HCT116 (cell line): ENCODE data around the gene TMTC4. TPM values are rescaled to one million over a fixed set of nuclear protein-coding genes. Genes with fewer than 3 reads are reported as not detected.

ENCODE experiments used
- ATAC-seq: fragments of 200-7000 bp; cut with Tn5 transposase; 2 replicates; pipeline ENCODE4 v1.9.1; 2020; ENCODE audit warnings: mild to moderate bottlenecking, moderate library complexity
- BruUV-seq: library from RNA; stranded (reverse); fragments of 400-500 nt; replicated peaks from 2 replicates; lab custom pipeline; 2021; lab: Mats Ljungman, UMichigan
- CTCF ChIA-PET: fragments of 300-600 bp; sonication (Branson Sonifier 250); formaldehyde crosslinking; loops from one replicate; lab custom pipeline; 2021; ENCODE audit warnings: antibody characterized with exemption; lab: Charles Lee
- POLR2A ChIA-PET: fragments of 300-600, 350-600 bp; sonication (Branson Sonifier 250); formaldehyde crosslinking; loops from one replicate; lab custom pipeline; 2021; ENCODE audit warnings: antibody characterized with exemption; lab: Charles Lee
- RAD21 ChIA-PET, 2 experiments: fragments of 300-600 bp; sonication (Branson Sonifier 250); formaldehyde crosslinking; loops; one replicate each; lab custom pipeline; 2023; ENCODE audit warnings: low total read pairs in 2 of 2; ENCODE audit not compliant: uncharacterized antibody in 2 of 2, unreplicated experiment in 2 of 2, low non-redundant PET in 1 of 2; lab: Charles Lee
- DNase-seq: peaks from one replicate; pipeline ENCODE4 v3.0.0-alpha.2; 2010; ENCODE audit warnings: low read depth, low spot score
- H2AFZ ChIP-seq: fragments of 200-600 bp; shearing (Covaris generic), sonication (generic); 2 replicates; pipeline ENCODE4 v1.6.1; 2017; ENCODE audit warnings: low read depth, mixed run types, mixed read lengths, antibody characterized with exemption, low read length; ENCODE audit not compliant: poor library complexity, severe bottlenecking
- H3K27ac ChIP-seq: 2 replicates; pipeline ENCODE4 v1.5.1; 2012; ENCODE audit warnings: low read depth, low read length
- H3K27me3 ChIP-seq: fragments of 200-600 bp; sonication (generic); 2 replicates; pipeline ENCODE4 v1.6.1; 2016; ENCODE audit warnings: mixed run types, low read length, mixed read lengths; ENCODE audit not compliant: insufficient read depth
- H3K36me3 ChIP-seq, 2 experiments: fragments of 200-500 bp in 1 of 2; fragments of 200-600 bp in 1 of 2; sonication (Bioruptor generic) in 1 of 2; sonication (generic) in 1 of 2; 2 replicates each; pipeline versions ENCODE4 v1.5.1 to v1.6.1; 2014 to 2016; ENCODE audit warnings: low read length in 2 of 2, inconsistent platforms in 1 of 2, mixed read lengths in 1 of 2, mixed run types in 1 of 2; ENCODE audit not compliant: insufficient read depth in 2 of 2, control insufficient read depth in 1 of 2
- H3K4me1 ChIP-seq, 2 experiments: fragments of 200-600 bp in 1 of 2; sonication (generic) in 1 of 2; 2 replicates each; pipeline versions ENCODE4 v1.5.1 to v1.6.1; 2012 to 2017; ENCODE audit warnings: low read length in 2 of 2, inconsistent platforms in 1 of 2, mild to moderate bottlenecking in 1 of 2, mixed read lengths in 1 of 2, mixed run types in 1 of 2, moderate library complexity in 1 of 2; ENCODE audit not compliant: insufficient read depth in 2 of 2, control insufficient read depth in 1 of 2
- H3K4me2 ChIP-seq: fragments of 200-600 bp; sonication (generic); 2 replicates; pipeline ENCODE4 v1.6.1; 2017; ENCODE audit warnings: mixed run types, low read length, mixed read lengths
- H3K4me3 ChIP-seq, 2 experiments: fragments of 200-600 bp in 1 of 2; sonication (generic) in 1 of 2; replicated peaks in 1 of 2; 2 replicates each; pipeline ENCODE4 v1.5.1; 2011 to 2016; ENCODE audit warnings: low read length in 2 of 2, control low read depth in 1 of 2, low read depth in 1 of 2, mild to moderate bottlenecking in 1 of 2, mixed read lengths in 1 of 2, mixed run types in 1 of 2
- H3K79me2 ChIP-seq: fragments of 200-600 bp; sonication (generic); 2 replicates; pipeline ENCODE4 v1.6.1; 2017; ENCODE audit warnings: mild to moderate bottlenecking, mixed run types, low read length, moderate library complexity, mixed read lengths; ENCODE audit not compliant: insufficient read depth
- H3K9ac ChIP-seq: fragments of 200-600 bp; sonication (generic); 2 replicates; pipeline ENCODE4 v1.6.1; 2016; ENCODE audit warnings: low read length, mixed read lengths
- H3K9me2 ChIP-seq: fragments of 200-600 bp; sonication (generic), shearing (Covaris generic); 2 replicates; pipeline ENCODE4 v1.6.1; 2017; ENCODE audit warnings: mixed run types, mild to moderate bottlenecking, moderate library complexity; ENCODE audit not compliant: insufficient read depth
- H3K9me3 ChIP-seq, 2 experiments: fragments of 200-500 bp in 1 of 2; fragments of 200-600 bp in 1 of 2; sonication (Bioruptor generic) in 1 of 2; sonication (generic) in 1 of 2; 2 replicates each; pipeline ENCODE4 v1.6.1; 2014 to 2017; ENCODE audit warnings: low read length in 2 of 2, mixed read lengths in 2 of 2, inconsistent platforms in 1 of 2, low read depth in 1 of 2, mild to moderate bottlenecking in 1 of 2, mixed run types in 1 of 2, moderate library complexity in 1 of 2; ENCODE audit not compliant: control insufficient read depth in 1 of 2, insufficient read depth in 1 of 2
- H4K20me1 ChIP-seq: fragments of 200-600 bp; sonication (generic), shearing (Covaris generic); 2 replicates; pipeline ENCODE4 v1.6.1; 2017; ENCODE audit warnings: mixed run types, mild to moderate bottlenecking, moderate library complexity; ENCODE audit not compliant: insufficient read depth
- EGR1 ChIP-seq: IDR thresholded peaks from 2 replicates; pipeline ENCODE4 v1.6.1; 2012; ENCODE audit warnings: low read depth
- EZH2phosphoT487 ChIP-seq: fragments of 200-600 bp; IDR thresholded peaks from 2 replicates; pipeline ENCODE4 v1.6.1; 2018; ENCODE audit warnings: antibody characterized with exemption, borderline replicate concordance
- JUND ChIP-seq: IDR thresholded peaks from 2 replicates; pipeline ENCODE4 v1.6.1; 2012
- POLR2A ChIP-seq: IDR thresholded peaks from 2 replicates; pipeline ENCODE4 v1.7.0; 2011; ENCODE audit warnings: borderline replicate concordance; ENCODE audit not compliant: insufficient read depth, insufficient read length; ENCODE audit errors: extremely low read depth
- POLR2AphosphoS5 ChIP-seq: IDR thresholded peaks from 2 replicates; pipeline ENCODE4 v1.6.1; 2011; ENCODE audit warnings: mild to moderate bottlenecking, low read depth, low read length, moderate library complexity
- RAD21 ChIP-seq: IDR thresholded peaks from 2 replicates; pipeline ENCODE4 v1.6.1; 2012; ENCODE audit warnings: low read depth, mild to moderate bottlenecking
- SP1 ChIP-seq: IDR thresholded peaks from 2 replicates; pipeline ENCODE4 v1.6.1; 2012; ENCODE audit warnings: low read depth
- SRF ChIP-seq: IDR thresholded peaks from 2 replicates; pipeline ENCODE4 v1.6.1; 2012; ENCODE audit warnings: low read depth
- TCF7L2 ChIP-seq: IDR thresholded peaks from 2 replicates; pipeline ENCODE4 v1.7.0; 2011; ENCODE audit warnings: borderline replicate concordance, inconsistent platforms; ENCODE audit not compliant: insufficient read depth, insufficient read length; ENCODE audit errors: extremely low read depth
- YY1 ChIP-seq: IDR thresholded peaks from 2 replicates; pipeline ENCODE4 v1.6.1; 2011; ENCODE audit warnings: low read length, low read depth, moderate library complexity, mild to moderate bottlenecking; ENCODE audit not compliant: insufficient replicate concordance; ENCODE audit errors: extremely low read depth
- ZFX ChIP-seq: fragments of 450-650 bp; IDR thresholded peaks from 2 replicates; pipeline ENCODE4 v1.6.1; 2017
- intact Hi-C: fragments of 100-400 bp; cut with micrococcal nuclease; formaldehyde crosslinking; loops from 2 replicates; pipeline ENCODE4 v1.10.0; 2022
- total RNA-seq: library from RNA; stranded (reverse); gene quantifications from one replicate; pipeline ENCODE4 v1.2.1, GENCODE V29; 2021; ENCODE audit not compliant: unreplicated experiment
- TF ChIP-seq, protein P1 (sequence below): IDR thresholded peaks from 2 replicates; pipeline ENCODE4 v1.6.1; 2012
- TF ChIP-seq, protein P2 (sequence below): IDR thresholded peaks from 2 replicates; pipeline ENCODE4 v1.6.1; 2012; ENCODE audit warnings: low read depth
- TF ChIP-seq, protein P3 (sequence below), 3 experiments: fragments of 200-600 bp in 1 of 3; sonication (generic) in 1 of 3; IDR thresholded peaks in 2 of 3; conservative IDR thresholded peaks in 1 of 3; 2 replicates each; pipeline ENCODE4 v1.5.1; 2012 to 2017; ENCODE audit warnings: low read depth in 2 of 3, low read length in 2 of 3, antibody characterized with exemption in 1 of 3, borderline replicate concordance in 1 of 3, control low read depth in 1 of 3, mild to moderate bottlenecking in 1 of 3, mixed read lengths in 1 of 3, mixed run types in 1 of 3, moderate library complexity in 1 of 3; ENCODE audit not compliant: insufficient read depth in 1 of 3
- TF ChIP-seq, protein P4 (sequence below): IDR thresholded peaks from 2 replicates; pipeline ENCODE4 v1.6.1; 2012

The TMTC4 gene
- total RNA-seq, 1 experiment from 2014 or later: 23.6 TPM

DNA sequence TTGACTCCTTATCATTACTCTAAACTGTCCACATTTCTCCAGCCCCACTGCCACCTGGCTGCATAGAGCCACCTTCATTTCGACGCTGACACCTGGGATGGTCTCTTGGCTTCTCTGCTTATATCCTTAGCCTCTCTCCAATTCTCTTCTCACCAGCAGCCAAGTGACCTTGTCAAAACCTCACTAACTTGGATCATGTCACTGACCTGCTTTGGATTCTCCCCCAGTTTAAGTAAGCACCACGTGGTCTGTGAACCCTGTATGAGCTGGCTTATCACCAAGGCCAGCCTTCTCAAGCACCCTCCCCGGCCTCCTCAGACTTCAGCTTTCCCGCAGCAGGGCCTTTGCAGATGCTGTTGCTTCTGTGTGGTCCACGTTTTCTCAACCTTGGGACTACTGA is 73.7 kb downstream of the TMTC4 start:
- Histone ChIP-seq H3K79me2 (no peaks in the 10 kb centered on the region), H2AFZ (no peak overlapping the region), H3K4me2 (no peak overlapping the region), H3K27me3 (no peaks in the 10 kb centered on the region), H3K9me3 (no peaks in the 10 kb centered on the region; a peak in 1 of 4 replicates), H3K27ac (no peak overlapping the region), H3K4me1 (no peaks in the 10 kb centered on the region), H3K36me3 (no peaks in the 10 kb centered on the region), H3K4me3 (no peak overlapping the region), H3K9me2 (no peaks in the 10 kb centered on the region), H4K20me1 (no peaks in the 10 kb centered on the region), H3K9ac (no peak overlapping the region)
- RAD21 ChIA-PET: no interaction called here
- DNase-seq (no peak), ATAC-seq (no peak)
- BruUV-seq: no TSS peak
- POLR2A ChIA-PET: no interaction called here
- intact Hi-C loops: no loop called here
- CTCF ChIA-PET: no interaction called here
- TF ChIP-seq POLR2A: no peak
- TF ChIP-seq EZH2phosphoT487: no peak
- TF ChIP-seq RAD21: no peak
- TF ChIP-seq, protein P1, sequence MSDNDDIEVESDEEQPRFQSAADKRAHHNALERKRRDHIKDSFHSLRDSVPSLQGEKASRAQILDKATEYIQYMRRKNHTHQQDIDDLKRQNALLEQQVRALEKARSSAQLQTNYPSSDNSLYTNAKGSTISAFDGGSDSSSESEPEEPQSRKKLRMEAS: no peak
- TF ChIP-seq, protein P2, sequence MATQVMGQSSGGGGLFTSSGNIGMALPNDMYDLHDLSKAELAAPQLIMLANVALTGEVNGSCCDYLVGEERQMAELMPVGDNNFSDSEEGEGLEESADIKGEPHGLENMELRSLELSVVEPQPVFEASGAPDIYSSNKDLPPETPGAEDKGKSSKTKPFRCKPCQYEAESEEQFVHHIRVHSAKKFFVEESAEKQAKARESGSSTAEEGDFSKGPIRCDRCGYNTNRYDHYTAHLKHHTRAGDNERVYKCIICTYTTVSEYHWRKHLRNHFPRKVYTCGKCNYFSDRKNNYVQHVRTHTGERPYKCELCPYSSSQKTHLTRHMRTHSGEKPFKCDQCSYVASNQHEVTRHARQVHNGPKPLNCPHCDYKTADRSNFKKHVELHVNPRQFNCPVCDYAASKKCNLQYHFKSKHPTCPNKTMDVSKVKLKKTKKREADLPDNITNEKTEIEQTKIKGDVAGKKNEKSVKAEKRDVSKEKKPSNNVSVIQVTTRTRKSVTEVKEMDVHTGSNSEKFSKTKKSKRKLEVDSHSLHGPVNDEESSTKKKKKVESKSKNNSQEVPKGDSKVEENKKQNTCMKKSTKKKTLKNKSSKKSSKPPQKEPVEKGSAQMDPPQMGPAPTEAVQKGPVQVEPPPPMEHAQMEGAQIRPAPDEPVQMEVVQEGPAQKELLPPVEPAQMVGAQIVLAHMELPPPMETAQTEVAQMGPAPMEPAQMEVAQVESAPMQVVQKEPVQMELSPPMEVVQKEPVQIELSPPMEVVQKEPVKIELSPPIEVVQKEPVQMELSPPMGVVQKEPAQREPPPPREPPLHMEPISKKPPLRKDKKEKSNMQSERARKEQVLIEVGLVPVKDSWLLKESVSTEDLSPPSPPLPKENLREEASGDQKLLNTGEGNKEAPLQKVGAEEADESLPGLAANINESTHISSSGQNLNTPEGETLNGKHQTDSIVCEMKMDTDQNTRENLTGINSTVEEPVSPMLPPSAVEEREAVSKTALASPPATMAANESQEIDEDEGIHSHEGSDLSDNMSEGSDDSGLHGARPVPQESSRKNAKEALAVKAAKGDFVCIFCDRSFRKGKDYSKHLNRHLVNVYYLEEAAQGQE: no peak
- TF ChIP-seq EGR1: no peak
- no peak for TF ChIP-seq ZFX
- TF ChIP-seq TCF7L2: no peak
- TF ChIP-seq, protein P3, sequence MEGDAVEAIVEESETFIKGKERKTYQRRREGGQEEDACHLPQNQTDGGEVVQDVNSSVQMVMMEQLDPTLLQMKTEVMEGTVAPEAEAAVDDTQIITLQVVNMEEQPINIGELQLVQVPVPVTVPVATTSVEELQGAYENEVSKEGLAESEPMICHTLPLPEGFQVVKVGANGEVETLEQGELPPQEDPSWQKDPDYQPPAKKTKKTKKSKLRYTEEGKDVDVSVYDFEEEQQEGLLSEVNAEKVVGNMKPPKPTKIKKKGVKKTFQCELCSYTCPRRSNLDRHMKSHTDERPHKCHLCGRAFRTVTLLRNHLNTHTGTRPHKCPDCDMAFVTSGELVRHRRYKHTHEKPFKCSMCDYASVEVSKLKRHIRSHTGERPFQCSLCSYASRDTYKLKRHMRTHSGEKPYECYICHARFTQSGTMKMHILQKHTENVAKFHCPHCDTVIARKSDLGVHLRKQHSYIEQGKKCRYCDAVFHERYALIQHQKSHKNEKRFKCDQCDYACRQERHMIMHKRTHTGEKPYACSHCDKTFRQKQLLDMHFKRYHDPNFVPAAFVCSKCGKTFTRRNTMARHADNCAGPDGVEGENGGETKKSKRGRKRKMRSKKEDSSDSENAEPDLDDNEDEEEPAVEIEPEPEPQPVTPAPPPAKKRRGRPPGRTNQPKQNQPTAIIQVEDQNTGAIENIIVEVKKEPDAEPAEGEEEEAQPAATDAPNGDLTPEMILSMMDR (IDR thresholded peaks at IDR 0.05 in 2 of 3, conservative IDR thresholded peaks at IDR 0.05 in 1 of 3; ENCODE audit: borderline replicate concordance in 1 of 3, insufficient read depth in 1 of 3, low read depth in 2 of 3, low read length in 2 of 3): no peak
- TF ChIP-seq YY1: no peak
- TF ChIP-seq, protein P4, sequence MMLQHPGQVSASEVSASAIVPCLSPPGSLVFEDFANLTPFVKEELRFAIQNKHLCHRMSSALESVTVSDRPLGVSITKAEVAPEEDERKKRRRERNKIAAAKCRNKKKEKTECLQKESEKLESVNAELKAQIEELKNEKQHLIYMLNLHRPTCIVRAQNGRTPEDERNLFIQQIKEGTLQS: no peak
- no peak for TF ChIP-seq POLR2AphosphoS5
- TF ChIP-seq SRF: no peak
- no peak for TF ChIP-seq SP1
- no peak for TF ChIP-seq JUND
